CD14-positive monocyte (primary cell): ENCODE results near the gene KAZN. TPM values are rescaled to one million over a fixed set of nuclear protein-coding genes. Genes with fewer than 3 reads are reported as not detected.

Source experiments
- DNase-seq, 3 donors: peaks; one replicate each; pipeline ENCODE4 v3.0.0-alpha.2; 2011 to 2022
- H2AFZ ChIP-seq: 2 replicates; pipeline ENCODE4 v1.6.0; 2012; ENCODE audit warnings: mild to moderate bottlenecking, low read depth, low read length, inconsistent platforms; ENCODE audit not compliant: insufficient read depth, poor library complexity, severe bottlenecking
- H3K27ac ChIP-seq, 2 donors: 1 replicate in 1 of 2; 2 replicates in 1 of 2; pipeline ENCODE4 v1.5.1; 2012 to 2013; ENCODE audit warnings: low read length in 2 of 2, control low read depth in 1 of 2, inconsistent platforms in 1 of 2, low read depth in 1 of 2, mild to moderate bottlenecking in 1 of 2
- H3K27me3 ChIP-seq, 2 donors: one replicate each; pipeline versions ENCODE4 v1.6.0 to v1.6.1; 2011 to 2013; ENCODE audit warnings: low read length in 2 of 2; ENCODE audit not compliant: control insufficient read depth in 2 of 2, insufficient read depth in 2 of 2
- H3K36me3 ChIP-seq, 2 donors: replicated peaks in 1 of 2; 1 replicate in 1 of 2; 2 replicates in 1 of 2; pipeline versions ENCODE4 v1.5.1 to v1.6.1; 2012 to 2013; ENCODE audit warnings: low read length in 2 of 2, control low read depth in 1 of 2, inconsistent platforms in 1 of 2, mild to moderate bottlenecking in 1 of 2; ENCODE audit not compliant: insufficient read depth in 2 of 2, control insufficient read depth in 1 of 2
- H3K4me1 ChIP-seq, 2 donors: 1 replicate in 1 of 2; 2 replicates in 1 of 2; pipeline versions ENCODE4 v1.5.1 to v1.6.1; 2012 to 2013; ENCODE audit warnings: low read length in 2 of 2, control low read depth in 1 of 2, inconsistent platforms in 1 of 2, mild to moderate bottlenecking in 1 of 2, moderate library complexity in 1 of 2; ENCODE audit not compliant: insufficient read depth in 2 of 2, control insufficient read depth in 1 of 2
- H3K4me2 ChIP-seq: replicated peaks from 2 replicates; pipeline ENCODE3; 2012; ENCODE audit warnings: low read length, moderate library complexity, mild to moderate bottlenecking; ENCODE audit not compliant: poor library complexity, severe bottlenecking; ENCODE audit errors: extremely low read depth
- H3K4me3 ChIP-seq, 3 experiments: fragments of 200-600 bp in 1 of 3; sonication (generic) in 1 of 3; replicated peaks in 1 of 3; 1 replicate in 2 of 3; 2 replicates in 1 of 3; pipeline ENCODE4 v1.5.1; 2011 to 2013; ENCODE audit warnings: low read length in 3 of 3, mild to moderate bottlenecking in 3 of 3, control low read depth in 2 of 3, low read depth in 2 of 3, inconsistent platforms in 1 of 3, moderate library complexity in 1 of 3
- H3K79me2 ChIP-seq: 2 replicates; pipeline ENCODE4 v1.6.0; 2012; ENCODE audit warnings: mild to moderate bottlenecking, control low read depth, inconsistent platforms, low read length, moderate library complexity; ENCODE audit not compliant: insufficient read depth
- H3K9ac ChIP-seq: 2 replicates; pipeline ENCODE4 v1.6.0; 2017; ENCODE audit warnings: low read length, mild to moderate bottlenecking; ENCODE audit not compliant: insufficient read depth, poor library complexity, severe bottlenecking
- H3K9me3 ChIP-seq, 2 donors: replicated peaks in 1 of 2; 1 replicate in 1 of 2; 2 replicates in 1 of 2; pipeline versions ENCODE4 v1.5.1 to v1.6.1; 2012 to 2013; ENCODE audit warnings: low read length in 2 of 2, control low read depth in 1 of 2; ENCODE audit not compliant: control insufficient read depth in 1 of 2, insufficient read depth in 1 of 2
- H4K20me1 ChIP-seq: 2 replicates; pipeline ENCODE4 v1.6.0; 2012; ENCODE audit warnings: mild to moderate bottlenecking, low read length, control low read depth, moderate library complexity; ENCODE audit not compliant: insufficient read depth
- H3K27ac Mint-ChIP-seq, 7 donors: one replicate each; pipeline ENCODE4 v1.8.0; 2020; ENCODE audit warnings: mild to moderate bottlenecking in 7 of 7, mixed read lengths in 7 of 7, moderate library complexity in 6 of 7, inconsistent platforms in 2 of 7
- H3K27me3 Mint-ChIP-seq, 3 donors: one replicate each; pipeline ENCODE4 v1.8.0; 2021 to 2022; ENCODE audit warnings: low read depth in 3 of 3, mild to moderate bottlenecking in 3 of 3, mixed read lengths in 3 of 3, moderate library complexity in 3 of 3, inconsistent platforms in 1 of 3
- H3K36me3 Mint-ChIP-seq, 2 donors: one replicate each; pipeline ENCODE4 v1.8.0; 2020; ENCODE audit warnings: mixed read lengths in 2 of 2, inconsistent platforms in 1 of 2, mild to moderate bottlenecking in 1 of 2
- H3K4me1 Mint-ChIP-seq: one replicate; pipeline ENCODE4 v1.8.0; 2020; ENCODE audit warnings: mild to moderate bottlenecking, mixed read lengths
- H3K4me3 Mint-ChIP-seq, 2 donors: one replicate each; pipeline ENCODE4 v1.8.0; 2020; ENCODE audit warnings: mild to moderate bottlenecking in 2 of 2, mixed read lengths in 2 of 2, moderate library complexity in 1 of 2
- H3K9me3 Mint-ChIP-seq, 7 donors: one replicate each; pipeline ENCODE4 v1.8.0; 2020 to 2022; ENCODE audit warnings: mixed read lengths in 7 of 7, mild to moderate bottlenecking in 6 of 7, moderate library complexity in 6 of 7, inconsistent platforms in 2 of 7
- CTCF ChIP-seq: fragments of 200-600 bp; IDR thresholded peaks from one replicate; pipeline ENCODE4 v1.8.0; 2022; ENCODE audit warnings: antibody characterized with exemption, mild to moderate bottlenecking
- WGBS: methylation state at CpG from one replicate; pipeline ENCODE4 v1.1.5; 2013; ENCODE audit warnings: missing lambda C conversion rate; ENCODE audit not compliant: insufficient coverage; 5-methylcytosine and 5-hydroxymethylcytosine counted together
- intact Hi-C, 2 donors: fragments of 100-400 bp; cut with micrococcal nuclease; formaldehyde crosslinking; loops; one replicate each; pipeline versions ENCODE4 v1.15.0 to v1.15.1; 2023
- polyA plus RNA-seq, 3 donors: library from polyadenylated mRNA; depleted of rRNA in 1 of 3; unstranded in 2 of 3; stranded (reverse) in 1 of 3; fragments of 300-500 nt in 2 of 3; fragments of >200 nt in 1 of 3; fragmentation: Illumina TruSeq in 2 of 3; gene quantifications; 1 replicate in 2 of 3; 2 replicates in 1 of 3; pipeline ENCODE4 v1.2.3, GENCODE V29; 2012 to 2021

Gene KAZN
- polyA plus RNA-seq, 3 donors = not detected

GRCh38 chr1:14585728-14586127, 12.8 kb upstream of the KAZN start:
- no peaks in the 10 kb centered on the region for H3K4me1 ChIP-seq
- H3K36me3 ChIP-seq = no peaks in the 10 kb centered on the region
- H2AFZ ChIP-seq = no peak overlapping the region
- H3K27me3 Mint-ChIP-seq = peaks cover 8 to 15% (median 11%) of the 10 kb centered on the region in 3 donors
- 89% methylated on average over 5 of the region's 9 CpGs for WGBS
- no peaks in the 10 kb centered on the region for H3K79me2 ChIP-seq
- H3K9me3 Mint-ChIP-seq = peaks cover 0 to 4% (median 2%) of the 10 kb centered on the region in 7 donors
- H3K27me3 ChIP-seq = peaks cover 0 to 5% of the 10 kb centered on the region in 2 donors
- H3K4me3 Mint-ChIP-seq = no peak overlapping the region
- H3K9me3 ChIP-seq = peaks cover 0 to 4% of the 10 kb centered on the region in 2 donors
- H3K9ac ChIP-seq = no peak overlapping the region
- no peak overlapping the region for H3K27ac ChIP-seq
- intact Hi-C loops = no loop called here
- no peaks in the 10 kb centered on the region for H3K36me3 Mint-ChIP-seq
- peak overlapping the region in 1 of 7 donors; percentile 55 for H3K27ac Mint-ChIP-seq
- H4K20me1 ChIP-seq = no peaks in the 10 kb centered on the region
- H3K4me1 Mint-ChIP-seq = no peaks in the 10 kb centered on the region
- H3K4me2 ChIP-seq = no peak overlapping the region
- no peak for TF ChIP-seq CTCF
- no peak overlapping the region for H3K4me3 ChIP-seq
- DNase-seq = no peak

GRCh38 chr1:14590411-14591180, 7.9 kb upstream of the KAZN start:
- 72% methylated on average over 5 of the region's 10 CpGs for WGBS
- Histone ChIP-seq H3K4me1 (no peaks in the 10 kb centered on the region), H3K4me3 (no peak overlapping the region), H4K20me1 (no peaks in the 10 kb centered on the region), H3K9me3 (no peaks in the 10 kb centered on the region), H3K79me2 (no peaks in the 10 kb centered on the region), H3K4me2 (no peak overlapping the region), H3K27ac (no peak overlapping the region), H3K9ac (no peak overlapping the region), H3K36me3 (no peaks in the 10 kb centered on the region), H3K27me3 (peaks cover 0 to 12% of the 10 kb centered on the region in 2 donors), H2AFZ (no peak overlapping the region)
- intact Hi-C loops = no loop called here
- no peaks in the 10 kb centered on the region for H3K4me1 Mint-ChIP-seq
- H3K36me3 Mint-ChIP-seq = no peaks in the 10 kb centered on the region
- TF ChIP-seq CTCF = no peak
- DNase-seq = no peak
- H3K27me3 Mint-ChIP-seq = peaks cover 11 to 25% (median 18%) of the 10 kb centered on the region in 3 donors
- peaks cover 0 to 3% (median 0%) of the 10 kb centered on the region in 7 donors for H3K9me3 Mint-ChIP-seq
- H3K27ac Mint-ChIP-seq = peak overlapping the region in 1 of 7 donors; percentile 18
- H3K4me3 Mint-ChIP-seq = no peak overlapping the region
